Fibroblast of lung (primary cell): Measurements from ENCODE around the gene HLF.

Experiments used
- EZH2 ChIP-seq: IDR thresholded peaks from 2 replicates; pipeline ENCODE4 v1.5.1; 2012; ENCODE audit warnings: low read length, control low read depth, mild to moderate bottlenecking; ENCODE audit errors: missing control alignments
- TF ChIP-seq, protein P1 (sequence below), 2 donors: IDR thresholded peaks in 1 of 2; conservative IDR thresholded peaks in 1 of 2; 1 replicate in 1 of 2; 2 replicates in 1 of 2; pipeline ENCODE4 v1.5.1; 2011 to 2012; ENCODE audit warnings: low read length in 2 of 2, control low read depth in 1 of 2, inconsistent platforms in 1 of 2, low read depth in 1 of 2, mild to moderate bottlenecking in 1 of 2

DNA sequence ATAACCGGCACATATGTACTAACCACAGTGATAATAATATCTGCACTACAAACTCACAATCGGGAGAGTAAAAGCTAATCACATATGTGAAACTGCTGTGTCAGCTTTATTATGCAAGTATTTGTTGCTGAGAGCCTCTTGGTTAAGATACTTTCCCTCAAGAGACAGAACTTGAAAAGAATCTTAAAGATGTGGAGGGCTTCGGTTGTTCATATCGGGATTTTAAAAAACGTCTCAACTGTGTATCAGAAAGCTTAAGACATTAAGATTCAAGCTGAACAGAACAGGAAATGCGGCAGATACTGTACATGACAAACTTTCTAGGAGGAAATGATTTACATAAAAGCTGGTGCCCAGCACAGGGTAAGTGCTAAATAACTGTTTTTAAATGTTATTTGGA lies 27.5 kb upstream of the HLF start:
- no peak for TF ChIP-seq EZH2
- TF ChIP-seq, protein P1, sequence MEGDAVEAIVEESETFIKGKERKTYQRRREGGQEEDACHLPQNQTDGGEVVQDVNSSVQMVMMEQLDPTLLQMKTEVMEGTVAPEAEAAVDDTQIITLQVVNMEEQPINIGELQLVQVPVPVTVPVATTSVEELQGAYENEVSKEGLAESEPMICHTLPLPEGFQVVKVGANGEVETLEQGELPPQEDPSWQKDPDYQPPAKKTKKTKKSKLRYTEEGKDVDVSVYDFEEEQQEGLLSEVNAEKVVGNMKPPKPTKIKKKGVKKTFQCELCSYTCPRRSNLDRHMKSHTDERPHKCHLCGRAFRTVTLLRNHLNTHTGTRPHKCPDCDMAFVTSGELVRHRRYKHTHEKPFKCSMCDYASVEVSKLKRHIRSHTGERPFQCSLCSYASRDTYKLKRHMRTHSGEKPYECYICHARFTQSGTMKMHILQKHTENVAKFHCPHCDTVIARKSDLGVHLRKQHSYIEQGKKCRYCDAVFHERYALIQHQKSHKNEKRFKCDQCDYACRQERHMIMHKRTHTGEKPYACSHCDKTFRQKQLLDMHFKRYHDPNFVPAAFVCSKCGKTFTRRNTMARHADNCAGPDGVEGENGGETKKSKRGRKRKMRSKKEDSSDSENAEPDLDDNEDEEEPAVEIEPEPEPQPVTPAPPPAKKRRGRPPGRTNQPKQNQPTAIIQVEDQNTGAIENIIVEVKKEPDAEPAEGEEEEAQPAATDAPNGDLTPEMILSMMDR (conservative IDR thresholded peaks at IDR 0.05 in 1 of 2, IDR thresholded peaks at IDR 0.05 in 1 of 2; ENCODE audit: low read depth in 1 of 2, low read length in 2 of 2) = no peak
